GM23338 (cell line): ENCODE results near the gene KIAA2012.

Experiments
- CREB1 ChIP-seq: fragments of 250-450 bp; sonication (Bioruptor Pico); IDR thresholded peaks from 2 replicates; pipeline ENCODE4 v1.5.0; 2020; ENCODE audit warnings: low read depth, mild to moderate bottlenecking, moderate library complexity
- CTCF ChIP-seq, 2 experiments: fragments of 200-600 bp in 1 of 2; sonication (generic) in 1 of 2; conservative IDR thresholded peaks; 2 replicates each; pipeline versions ENCODE4 v1.5.1 to v1.6.1; 2016 to 2017; ENCODE audit warnings: antibody characterized with exemption in 2 of 2, low read depth in 2 of 2, mild to moderate bottlenecking in 2 of 2, moderate library complexity in 1 of 2
- ETS1 ChIP-seq: IDR thresholded peaks from 2 replicates; pipeline ENCODE4 v1.6.1; 2016; ENCODE audit warnings: antibody characterized with exemption
- EZH2 ChIP-seq: fragments of 200-600 bp; sonication (generic); IDR thresholded peaks from one replicate; pipeline ENCODE4 v1.8.0; 2017; ENCODE audit warnings: antibody characterized with exemption, mild to moderate bottlenecking, low read depth; ENCODE audit not compliant: unreplicated experiment
- EZH2phosphoT487 ChIP-seq: fragments of 200-600 bp; sonication (generic); IDR thresholded peaks from one replicate; pipeline ENCODE4 v1.8.1; 2018; ENCODE audit warnings: antibody characterized with exemption; ENCODE audit not compliant: unreplicated experiment
- JUNB ChIP-seq: IDR thresholded peaks from one replicate; pipeline ENCODE4 v1.6.1; 2016; ENCODE audit warnings: antibody characterized with exemption; ENCODE audit not compliant: unreplicated experiment
- NANOG ChIP-seq: IDR thresholded peaks from 2 replicates; pipeline ENCODE4 v1.6.1; 2016; ENCODE audit warnings: antibody characterized with exemption, borderline replicate concordance
- POLR2AphosphoS5 ChIP-seq: IDR thresholded peaks from 2 replicates; pipeline ENCODE4 v1.6.1; 2016; ENCODE audit warnings: antibody characterized with exemption, low read depth
- STAT1 ChIP-seq: IDR thresholded peaks from one replicate; pipeline ENCODE4 v1.6.1; 2016; ENCODE audit warnings: antibody characterized with exemption; ENCODE audit not compliant: unreplicated experiment
- ZNF331 ChIP-seq: fragments of 250-450 bp; sonication (Bioruptor Pico); IDR thresholded peaks from 2 replicates; pipeline ENCODE4 v1.5.0; 2020; ENCODE audit warnings: low read depth, mild to moderate bottlenecking, moderate library complexity
- TF ChIP-seq, protein P1 (sequence below): IDR thresholded peaks from one replicate; pipeline ENCODE4 v1.6.1; 2018; ENCODE audit warnings: antibody characterized with exemption; ENCODE audit not compliant: unreplicated experiment

DNA sequence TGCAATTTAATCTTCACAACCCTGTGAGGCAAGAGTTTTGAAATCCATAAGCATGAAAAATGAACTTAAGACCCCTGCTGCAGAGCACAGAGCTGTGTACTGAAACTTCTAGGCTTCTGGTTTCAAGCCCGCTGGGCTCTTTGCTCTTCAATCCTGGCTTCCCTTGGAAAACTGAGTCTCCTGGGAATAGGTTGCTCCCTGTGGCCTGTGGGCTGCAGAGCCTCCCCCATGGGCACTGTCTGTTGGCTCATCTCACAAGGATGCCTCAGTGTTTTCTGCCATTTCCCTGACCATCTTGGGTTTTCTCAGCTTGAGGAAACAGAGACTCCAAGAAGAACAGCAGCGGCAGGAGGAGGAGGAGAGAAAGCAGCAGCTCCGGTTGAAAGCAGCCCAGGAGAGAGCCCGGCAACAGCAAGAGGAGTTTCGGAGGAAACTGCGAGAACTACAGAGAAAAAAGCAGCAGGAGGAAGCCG lies 120.9 kb downstream of the KIAA2012 start:
- no peak for TF ChIP-seq CTCF (conservative IDR thresholded peaks at IDR 0.05; ENCODE audit: low read depth in 2 of 2)
- no peak for TF ChIP-seq ETS1
- TF ChIP-seq, protein P1, sequence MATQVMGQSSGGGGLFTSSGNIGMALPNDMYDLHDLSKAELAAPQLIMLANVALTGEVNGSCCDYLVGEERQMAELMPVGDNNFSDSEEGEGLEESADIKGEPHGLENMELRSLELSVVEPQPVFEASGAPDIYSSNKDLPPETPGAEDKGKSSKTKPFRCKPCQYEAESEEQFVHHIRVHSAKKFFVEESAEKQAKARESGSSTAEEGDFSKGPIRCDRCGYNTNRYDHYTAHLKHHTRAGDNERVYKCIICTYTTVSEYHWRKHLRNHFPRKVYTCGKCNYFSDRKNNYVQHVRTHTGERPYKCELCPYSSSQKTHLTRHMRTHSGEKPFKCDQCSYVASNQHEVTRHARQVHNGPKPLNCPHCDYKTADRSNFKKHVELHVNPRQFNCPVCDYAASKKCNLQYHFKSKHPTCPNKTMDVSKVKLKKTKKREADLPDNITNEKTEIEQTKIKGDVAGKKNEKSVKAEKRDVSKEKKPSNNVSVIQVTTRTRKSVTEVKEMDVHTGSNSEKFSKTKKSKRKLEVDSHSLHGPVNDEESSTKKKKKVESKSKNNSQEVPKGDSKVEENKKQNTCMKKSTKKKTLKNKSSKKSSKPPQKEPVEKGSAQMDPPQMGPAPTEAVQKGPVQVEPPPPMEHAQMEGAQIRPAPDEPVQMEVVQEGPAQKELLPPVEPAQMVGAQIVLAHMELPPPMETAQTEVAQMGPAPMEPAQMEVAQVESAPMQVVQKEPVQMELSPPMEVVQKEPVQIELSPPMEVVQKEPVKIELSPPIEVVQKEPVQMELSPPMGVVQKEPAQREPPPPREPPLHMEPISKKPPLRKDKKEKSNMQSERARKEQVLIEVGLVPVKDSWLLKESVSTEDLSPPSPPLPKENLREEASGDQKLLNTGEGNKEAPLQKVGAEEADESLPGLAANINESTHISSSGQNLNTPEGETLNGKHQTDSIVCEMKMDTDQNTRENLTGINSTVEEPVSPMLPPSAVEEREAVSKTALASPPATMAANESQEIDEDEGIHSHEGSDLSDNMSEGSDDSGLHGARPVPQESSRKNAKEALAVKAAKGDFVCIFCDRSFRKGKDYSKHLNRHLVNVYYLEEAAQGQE = no peak
- no peak for TF ChIP-seq EZH2
- no peak for TF ChIP-seq EZH2phosphoT487
- no peak for TF ChIP-seq JUNB
- TF ChIP-seq POLR2AphosphoS5 = no peak
- TF ChIP-seq NANOG = no peak
- TF ChIP-seq ZNF331 (CRISPR knock-in tag) = no peak
- no peak for TF ChIP-seq CREB1 (CRISPR knock-in tag)
- TF ChIP-seq STAT1 = no peak
